K562 (cell line): ENCODE results near the gene DOCK1. TPM values are rescaled to one million over a fixed set of nuclear protein-coding genes. Genes with fewer than 3 reads are reported as not detected.

Experiments
- ATF3 ChIP-seq, 2 experiments: fragments of 450-650 bp in 1 of 2; sonication (generic) in 1 of 2; formaldehyde crosslinking in 1 of 2; IDR thresholded peaks in 1 of 2; conservative IDR thresholded peaks in 1 of 2; 2 replicates each; pipeline versions ENCODE4 v1.6.1 to v1.8.1; 2016 to 2023; ENCODE audit warnings: mild to moderate bottlenecking in 2 of 2, moderate library complexity in 2 of 2, inconsistent platforms in 1 of 2, missing genetic modification reagents in 1 of 2
- PHTF2 ChIP-seq: fragments of 250-450 bp; sonication (Bioruptor Pico); IDR thresholded peaks from 2 replicates; pipeline ENCODE4 v1.5.0; 2021; ENCODE audit warnings: mild to moderate bottlenecking
- REST ChIP-seq, 2 experiments: fragments of 450-650 bp; formaldehyde crosslinking in 1 of 2; IDR thresholded peaks; 2 replicates each; pipeline versions ENCODE4 v1.4.0 to v1.6.1; 2014 to 2020; ENCODE audit warnings: mild to moderate bottlenecking in 2 of 2, borderline replicate concordance in 1 of 2, low read depth in 1 of 2
- TAL1 ChIP-seq: fragments of 450-650 bp; IDR thresholded peaks from 2 replicates; pipeline ENCODE4 v1.6.1; 2016; ENCODE audit warnings: mild to moderate bottlenecking
- ZNF217 ChIP-seq: sonication (generic); formaldehyde crosslinking; IDR thresholded peaks from 2 replicates; pipeline ENCODE4 v1.8.0; 2022; ENCODE audit warnings: mild to moderate bottlenecking, missing genetic modification reagents
- ZNF232 ChIP-seq: sonication (generic); formaldehyde crosslinking; IDR thresholded peaks from 2 replicates; pipeline ENCODE4 v1.8.0; 2022; ENCODE audit warnings: mild to moderate bottlenecking, missing genetic modification reagents
- polyA plus RNA-seq, 8 experiments: library from polyadenylated mRNA; depleted of rRNA in 4 of 8; stranded (reverse) in 5 of 8; unstranded in 3 of 8; fragments of >200 nt; fragmentation: Nextera tagmentation in 2 of 8; fragmentation: Illumina TruSeq in 1 of 8; extraction: Ambion mirVana in 2 of 8; extraction: Trizol in 1 of 8; gene quantifications; 2 replicates each; pipeline versions ENCODE4 v1.2.1 to v1.2.3, GENCODE V29; 2011 to 2014; ENCODE audit warnings: inconsistent platforms in 1 of 8, missing spikeins in 1 of 8
- total RNA-seq, 7 experiments: library from RNA; depleted of rRNA in 6 of 7; stranded (reverse); fragments of >200 nt in 6 of 7; fragmentation: Illumina TruSeq in 2 of 7; extraction: Trizol in 2 of 7; gene quantifications; 2 replicates each; pipeline versions ENCODE4 v1.2.1 to v1.2.3, GENCODE V29; 2011 to 2021; ENCODE audit warnings: low replicate concordance in 1 of 7

DOCK1 gene
- total and polyA plus RNA-seq, 9 of the 15 experiments (the other 6 are each of a cell fraction or from before 2014, with no cell fraction given), result 0.31 TPM; not detected in 8

- no peak for TF ChIP-seq REST (IDR thresholded peaks at IDR 0.05; ENCODE audit: borderline replicate concordance)
- TF ChIP-seq REST (CRISPR knock-in tag; IDR thresholded peaks at IDR 0.05; ENCODE audit: low read depth), result no peak
- TF ChIP-seq TAL1, result no peak
- TF ChIP-seq ZNF217 (CRISPR knock-in tag), result no peak
- TF ChIP-seq ZNF232 (CRISPR knock-in tag), result no peak
- TF ChIP-seq PHTF2 (CRISPR knock-in tag), result no peak
- TF ChIP-seq ATF3 (IDR thresholded peaks at IDR 0.05), result no peak
- TF ChIP-seq ATF3 (CRISPR knock-in tag; conservative IDR thresholded peaks at IDR 0.05), result no peak
- TF ChIP-seq, all 486 proteins: peak for 0
Observed at GRCh38 chr10:127296696-127297095, 391.5 kb downstream of the DOCK1 start (continued).
